Measurements from ENCODE around the gene PSKH1. TPM values are rescaled to one million over a fixed set of nuclear protein-coding genes. Genes with fewer than 3 reads are reported as not detected.

The PSKH1 gene
- polyA plus RNA-seq, 1 donor (not counting 4 experiments of a cell fraction or from before 2014, with no cell fraction given), result 10.7 TPM

- Histone ChIP-seq H3K9ac (ENCODE audit: control insufficient read depth, extremely low read depth, insufficient read depth, low read length) (no peak within 1 kb of the TSS), H3K9me3 (ENCODE audit: control insufficient read depth, low read depth, low read length) (no peaks in the 10 kb centered on the region), H3K4me1 (ENCODE audit: control insufficient read depth, extremely low read depth, insufficient read depth, low read length) (peaks cover 21% of the 10 kb centered on the region), H3K27ac (ENCODE audit: control insufficient read depth, insufficient read depth, low read length) (no peak within 1 kb of the TSS), H3K4me3 (ENCODE audit: control insufficient read depth in 2 of 3, extremely low read depth in 1 of 3, insufficient read depth in 2 of 3, low read depth in 1 of 3, low read length in 3 of 3) (no peak within 1 kb of the TSS), H3K4me2 (ENCODE audit: control insufficient read depth, extremely low read depth, insufficient read depth, low read depth, low read length) (no peak within 1 kb of the TSS), H3K36me3 (ENCODE audit: control insufficient read depth in 2 of 2, extremely low read depth in 1 of 2, insufficient read depth in 2 of 2, low read length in 2 of 2) (peaks cover 16 to 20% of the 10 kb centered on the region in 2 experiments), H3K79me2 (ENCODE audit: control insufficient read depth, insufficient read depth, low read length) (peaks cover 5% of the 10 kb centered on the region), H3K27me3 (ENCODE audit: control insufficient read depth, extremely low read depth, insufficient read depth, low read length) (no peaks in the 10 kb centered on the region), H3K9me1 (ENCODE audit: control insufficient read depth, extremely low read depth, insufficient read depth, low read length) (no peaks in the 10 kb centered on the region), H2AFZ (ENCODE audit: control insufficient read depth, low read length) (no peak within 1 kb of the TSS), H4K20me1 (ENCODE audit: control insufficient read depth, extremely low read depth, insufficient read depth, low read length) (peaks cover 3% of the 10 kb centered on the region)
- no peak for TF ChIP-seq EZH2 (IDR thresholded peaks at IDR 0.05; ENCODE audit: low read length)
- TF ChIP-seq, protein P1, sequence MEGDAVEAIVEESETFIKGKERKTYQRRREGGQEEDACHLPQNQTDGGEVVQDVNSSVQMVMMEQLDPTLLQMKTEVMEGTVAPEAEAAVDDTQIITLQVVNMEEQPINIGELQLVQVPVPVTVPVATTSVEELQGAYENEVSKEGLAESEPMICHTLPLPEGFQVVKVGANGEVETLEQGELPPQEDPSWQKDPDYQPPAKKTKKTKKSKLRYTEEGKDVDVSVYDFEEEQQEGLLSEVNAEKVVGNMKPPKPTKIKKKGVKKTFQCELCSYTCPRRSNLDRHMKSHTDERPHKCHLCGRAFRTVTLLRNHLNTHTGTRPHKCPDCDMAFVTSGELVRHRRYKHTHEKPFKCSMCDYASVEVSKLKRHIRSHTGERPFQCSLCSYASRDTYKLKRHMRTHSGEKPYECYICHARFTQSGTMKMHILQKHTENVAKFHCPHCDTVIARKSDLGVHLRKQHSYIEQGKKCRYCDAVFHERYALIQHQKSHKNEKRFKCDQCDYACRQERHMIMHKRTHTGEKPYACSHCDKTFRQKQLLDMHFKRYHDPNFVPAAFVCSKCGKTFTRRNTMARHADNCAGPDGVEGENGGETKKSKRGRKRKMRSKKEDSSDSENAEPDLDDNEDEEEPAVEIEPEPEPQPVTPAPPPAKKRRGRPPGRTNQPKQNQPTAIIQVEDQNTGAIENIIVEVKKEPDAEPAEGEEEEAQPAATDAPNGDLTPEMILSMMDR (optimal IDR thresholded peaks at IDR 0.05 in 1 of 3, IDR thresholded peaks at IDR 0.05 in 1 of 3, conservative IDR thresholded peaks at IDR 0.05 in 1 of 3; ENCODE audit: extremely low read depth in 1 of 3, insufficient read depth in 2 of 3, low read length in 3 of 3), result peak in 2 of 3 experiments; percentile 19 to 21
- dilution Hi-C loops (cut with MboI; ENCODE audit: extremely low pct_ligation_motif_present, low sequenced_read_pairs), result no loop called here
- DNase-seq (ENCODE audit: low read depth, low spot score), result no peak
- FAIRE-seq, result no peak
Measured at GRCh38 chr16:67931712-67932461, 38.8 kb downstream of the PSKH1 start, which contains the start of gene CTRL. Gene CTRL (minus strand): TSS chr16:67931862. CDS start chr16:67931852, 10 bp downstream.

DNA sequence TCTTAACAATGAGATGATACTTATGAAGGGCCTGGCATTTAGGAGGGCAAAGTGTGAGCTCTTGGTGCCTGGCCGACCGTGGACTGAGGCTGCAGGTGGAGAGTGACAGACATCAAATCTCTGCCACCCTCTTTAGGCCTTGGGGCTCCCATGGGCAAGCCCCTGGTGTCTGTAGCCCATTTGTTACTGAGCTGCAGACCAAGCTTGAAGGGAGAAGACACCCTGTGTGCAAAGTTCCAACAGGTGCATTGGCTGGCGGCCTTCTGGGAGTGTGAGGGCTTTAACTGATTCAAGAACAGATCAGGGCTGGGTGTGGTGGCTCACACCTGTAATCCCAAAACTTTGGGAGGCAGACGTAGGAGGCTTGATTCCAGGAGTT, 39.4 kb downstream of the PSKH1 start:
- Histone ChIP-seq H3K4me2 (ENCODE audit: control insufficient read depth, extremely low read depth, insufficient read depth, low read depth, low read length) (no peak overlapping the region), H3K79me2 (ENCODE audit: control insufficient read depth, insufficient read depth, low read length) (peaks cover 5% of the 10 kb centered on the region), H3K9me1 (ENCODE audit: control insufficient read depth, extremely low read depth, insufficient read depth, low read length) (no peaks in the 10 kb centered on the region), H4K20me1 (ENCODE audit: control insufficient read depth, extremely low read depth, insufficient read depth, low read length) (peaks cover 3% of the 10 kb centered on the region), H3K4me1 (ENCODE audit: control insufficient read depth, extremely low read depth, insufficient read depth, low read length) (peaks cover 27% of the 10 kb centered on the region), H3K27me3 (ENCODE audit: control insufficient read depth, extremely low read depth, insufficient read depth, low read length) (no peaks in the 10 kb centered on the region), H3K9ac (ENCODE audit: control insufficient read depth, extremely low read depth, insufficient read depth, low read length) (no peak overlapping the region), H3K27ac (ENCODE audit: control insufficient read depth, insufficient read depth, low read length) (no peak overlapping the region), H2AFZ (ENCODE audit: control insufficient read depth, low read length) (no peak overlapping the region), H3K36me3 (ENCODE audit: control insufficient read depth in 2 of 2, extremely low read depth in 1 of 2, insufficient read depth in 2 of 2, low read length in 2 of 2) (peaks cover 12 to 20% of the 10 kb centered on the region in 2 experiments), H3K9me3 (ENCODE audit: control insufficient read depth, low read depth, low read length) (no peaks in the 10 kb centered on the region), H3K4me3 (ENCODE audit: control insufficient read depth in 2 of 3, extremely low read depth in 1 of 3, insufficient read depth in 2 of 3, low read depth in 1 of 3, low read length in 3 of 3) (no peak overlapping the region)
- TF ChIP-seq EZH2 (IDR thresholded peaks at IDR 0.05; ENCODE audit: low read length), result no peak
- TF ChIP-seq, protein P1 (optimal IDR thresholded peaks at IDR 0.05 in 1 of 3, IDR thresholded peaks at IDR 0.05 in 1 of 3, conservative IDR thresholded peaks at IDR 0.05 in 1 of 3; ENCODE audit: extremely low read depth in 1 of 3, insufficient read depth in 2 of 3, low read length in 3 of 3), result no peak
- DNase-seq (ENCODE audit: low read depth, low spot score) (no peak), FAIRE-seq (no peak)
- dilution Hi-C loops (cut with MboI; ENCODE audit: extremely low pct_ligation_motif_present, low sequenced_read_pairs), result no loop called here

All from keratinocyte (primary cell).